ENCODE data around the gene PDE6B. TPM values are rescaled to one million over a fixed set of nuclear protein-coding genes. Genes with fewer than 3 reads are reported as not detected.

Gene PDE6B
- total RNA-seq, 1 experiment from 2014 or later, result not detected

DNA sequence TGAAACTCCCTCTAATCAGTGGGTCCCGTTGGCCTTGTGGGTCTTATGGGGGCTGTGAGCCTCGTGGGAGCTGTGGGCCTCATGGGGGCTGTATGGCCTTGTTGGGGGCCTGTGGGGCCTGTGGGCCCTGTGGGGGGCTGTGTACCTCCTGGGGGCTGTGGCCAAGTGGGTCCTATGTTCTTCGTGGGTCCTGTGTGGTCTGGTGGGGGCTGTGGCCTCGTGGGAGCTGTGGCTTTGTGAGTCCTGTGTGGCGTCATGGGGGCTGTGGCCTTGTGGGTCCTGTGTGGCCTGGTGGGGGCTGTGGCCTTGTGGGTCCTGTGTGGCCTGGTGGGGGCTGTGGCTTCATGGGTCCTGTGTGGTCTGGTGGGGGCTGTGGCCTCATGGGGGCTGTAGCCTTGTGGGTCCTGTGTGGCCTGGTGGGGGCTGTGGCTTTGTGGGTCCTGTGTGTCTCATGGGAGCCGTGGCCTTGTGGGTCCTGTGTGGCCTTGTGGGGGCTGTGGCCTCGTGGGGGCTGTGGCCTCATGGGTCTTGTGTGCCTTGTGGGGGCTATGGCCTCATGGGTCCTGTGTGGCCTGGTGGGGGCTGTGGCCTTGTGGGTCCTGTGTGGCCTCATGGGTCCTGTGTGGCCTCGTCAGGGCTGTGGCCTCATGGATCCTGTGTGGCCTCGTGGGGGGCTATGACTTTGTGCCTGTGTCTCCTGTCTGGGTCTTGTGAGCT, 87.7 kb downstream of the PDE6B start:
- Histone ChIP-seq H3K9me2 (replicated peaks; ENCODE audit: low read length) (no peaks in the 10 kb centered on the region), H2AFZ (ENCODE audit: low read length) (no peak overlapping the region), H3K9me3 (ENCODE audit: low read length) (no peaks in the 10 kb centered on the region), H3F3A (ENCODE audit: low read length, unreplicated experiment) (no peaks in the 10 kb centered on the region), H4K20me1 (ENCODE audit: low read length) (no peaks in the 10 kb centered on the region), H3K27ac (ENCODE audit: low read length) (no peak overlapping the region), H3K9ac (ENCODE audit: low read length) (no peak overlapping the region), H3K4me1 (ENCODE audit: insufficient read depth, low read length) (no peaks in the 10 kb centered on the region), H3K36me3 (ENCODE audit: low read depth, low read length) (no peaks in the 10 kb centered on the region), H3K4me3 (ENCODE audit: low read length) (no peak overlapping the region), H3K79me2 (ENCODE audit: low read length) (peaks cover 78% of the 10 kb centered on the region), H3K27me3 (ENCODE audit: low read length) (no peaks in the 10 kb centered on the region), H3K4me2 (ENCODE audit: low read length) (no peak overlapping the region)
- BruUV-seq (replicated peaks), result no TSS peak
- TF ChIP-seq, protein P1, sequence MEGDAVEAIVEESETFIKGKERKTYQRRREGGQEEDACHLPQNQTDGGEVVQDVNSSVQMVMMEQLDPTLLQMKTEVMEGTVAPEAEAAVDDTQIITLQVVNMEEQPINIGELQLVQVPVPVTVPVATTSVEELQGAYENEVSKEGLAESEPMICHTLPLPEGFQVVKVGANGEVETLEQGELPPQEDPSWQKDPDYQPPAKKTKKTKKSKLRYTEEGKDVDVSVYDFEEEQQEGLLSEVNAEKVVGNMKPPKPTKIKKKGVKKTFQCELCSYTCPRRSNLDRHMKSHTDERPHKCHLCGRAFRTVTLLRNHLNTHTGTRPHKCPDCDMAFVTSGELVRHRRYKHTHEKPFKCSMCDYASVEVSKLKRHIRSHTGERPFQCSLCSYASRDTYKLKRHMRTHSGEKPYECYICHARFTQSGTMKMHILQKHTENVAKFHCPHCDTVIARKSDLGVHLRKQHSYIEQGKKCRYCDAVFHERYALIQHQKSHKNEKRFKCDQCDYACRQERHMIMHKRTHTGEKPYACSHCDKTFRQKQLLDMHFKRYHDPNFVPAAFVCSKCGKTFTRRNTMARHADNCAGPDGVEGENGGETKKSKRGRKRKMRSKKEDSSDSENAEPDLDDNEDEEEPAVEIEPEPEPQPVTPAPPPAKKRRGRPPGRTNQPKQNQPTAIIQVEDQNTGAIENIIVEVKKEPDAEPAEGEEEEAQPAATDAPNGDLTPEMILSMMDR (conservative IDR thresholded peaks at IDR 0.05; ENCODE audit: low read depth, low read length), result no peak
- TF ChIP-seq EZH2phosphoT487 (IDR thresholded peaks at IDR 0.05; ENCODE audit: borderline replicate concordance, low read length) (no peak), EZH2 (IDR thresholded peaks at IDR 0.05; ENCODE audit: low read length, unreplicated experiment) (no peak)
- ChIA-PET POLR2A (ENCODE audit: unreplicated experiment) (no interaction called here), CTCF (no interaction called here)
- ATAC-seq (no peak), DNase-seq (no peak)
- intact Hi-C loops (cut with micrococcal nuclease), result no loop called here

DNA sequence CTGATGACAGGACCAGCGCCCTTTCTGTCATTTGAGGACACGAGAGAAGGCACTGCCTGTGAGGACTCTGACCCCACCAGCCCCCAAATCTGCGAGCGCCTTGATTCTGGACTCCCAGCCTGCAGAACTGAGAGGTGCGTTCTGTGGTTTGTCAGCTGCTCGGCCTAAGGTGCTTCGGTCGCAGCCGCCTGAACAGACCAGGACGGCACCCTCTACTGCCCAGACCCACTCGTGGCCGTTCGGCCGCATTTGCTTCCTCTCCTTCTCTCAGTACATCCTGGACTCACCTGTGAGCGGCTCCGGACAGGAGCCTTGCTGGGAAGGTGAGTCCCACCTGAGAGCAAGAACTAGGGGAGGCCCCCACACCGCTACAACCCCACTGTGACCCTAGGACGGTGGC, 88.7 kb downstream of the PDE6B start:
- Histone ChIP-seq H3K4me2 (ENCODE audit: low read length) (no peak overlapping the region), H3K9me3 (ENCODE audit: low read length) (no peaks in the 10 kb centered on the region), H3K9ac (ENCODE audit: low read length) (no peak overlapping the region), H3K79me2 (ENCODE audit: low read length) (peaks cover 78% of the 10 kb centered on the region), H3K4me3 (ENCODE audit: low read length) (no peak overlapping the region), H3K27me3 (ENCODE audit: low read length) (no peaks in the 10 kb centered on the region), H3K9me2 (replicated peaks; ENCODE audit: low read length) (no peaks in the 10 kb centered on the region), H4K20me1 (ENCODE audit: low read length) (no peaks in the 10 kb centered on the region), H3K27ac (ENCODE audit: low read length) (no peak overlapping the region), H3F3A (ENCODE audit: low read length, unreplicated experiment) (no peaks in the 10 kb centered on the region), H3K36me3 (ENCODE audit: low read depth, low read length) (no peaks in the 10 kb centered on the region), H3K4me1 (ENCODE audit: insufficient read depth, low read length) (no peaks in the 10 kb centered on the region), H2AFZ (ENCODE audit: low read length) (no peak overlapping the region)
- intact Hi-C loops (cut with micrococcal nuclease), result no loop called here
- no peak for TF ChIP-seq EZH2 (IDR thresholded peaks at IDR 0.05; ENCODE audit: low read length, unreplicated experiment)
- no peak for TF ChIP-seq EZH2phosphoT487 (IDR thresholded peaks at IDR 0.05; ENCODE audit: borderline replicate concordance, low read length)
- TF ChIP-seq, protein P1 (conservative IDR thresholded peaks at IDR 0.05; ENCODE audit: low read depth, low read length), result no peak
- CTCF ChIA-PET, result no interaction called here
- DNase-seq, result no peak
- no peak for ATAC-seq
- POLR2A ChIA-PET (ENCODE audit: unreplicated experiment), result no interaction called here
- no TSS peak for BruUV-seq (replicated peaks)

DNA sequence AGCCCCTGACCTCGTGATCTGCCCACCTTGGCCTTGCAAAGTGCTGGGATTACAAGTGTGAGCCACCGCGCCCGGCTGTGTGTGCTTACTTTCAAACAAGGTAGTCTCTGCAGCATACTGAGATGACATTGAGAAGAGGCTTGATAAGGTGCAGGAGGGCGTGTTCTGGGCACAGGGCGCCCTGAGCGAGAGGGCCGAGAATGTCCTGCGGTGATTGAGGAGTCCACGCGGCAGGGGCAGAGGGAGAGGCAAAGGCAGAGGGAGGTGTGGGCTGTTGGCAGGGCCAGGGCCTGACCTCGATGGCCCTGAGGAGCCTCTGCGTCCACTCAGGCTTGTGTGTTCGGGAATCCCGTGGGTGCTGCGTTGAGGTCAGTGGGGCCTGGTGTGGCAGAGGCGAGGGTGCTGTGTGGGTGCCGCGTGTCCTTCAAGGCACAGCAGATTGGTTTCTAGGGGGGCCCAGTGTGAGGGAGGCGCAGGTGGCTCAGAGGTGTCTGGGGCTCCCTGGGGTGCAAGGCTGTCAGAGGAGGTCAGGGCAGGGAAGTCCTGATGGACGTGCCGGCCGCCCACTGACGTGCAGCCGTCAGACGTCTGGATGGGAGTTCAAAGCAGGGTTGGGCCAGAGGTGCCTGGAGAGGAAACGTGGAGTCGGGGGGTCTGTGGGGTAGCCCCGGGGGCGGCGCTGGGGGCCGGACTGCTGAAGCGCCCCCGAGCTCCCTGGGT, 92.4 kb downstream of the PDE6B start:
- intact Hi-C loops (cut with micrococcal nuclease), result no loop called here
- no peaks in the 10 kb centered on the region for H3K9me2 ChIP-seq (replicated peaks; ENCODE audit: low read length)
- BruUV-seq (replicated peaks), result no TSS peak
- peaks cover 67% of the 10 kb centered on the region for H3K79me2 ChIP-seq (ENCODE audit: low read length)
- POLR2A ChIA-PET (ENCODE audit: unreplicated experiment), result no interaction called here
- no peaks in the 10 kb centered on the region for H3K27me3 ChIP-seq (ENCODE audit: low read length)
- DNase-seq (no peak), ATAC-seq (no peak)
- H3K9me3 ChIP-seq (ENCODE audit: low read length), result no peaks in the 10 kb centered on the region
- H3F3A ChIP-seq (ENCODE audit: low read length, unreplicated experiment), result no peaks in the 10 kb centered on the region
- H4K20me1 ChIP-seq (ENCODE audit: low read length), result no peaks in the 10 kb centered on the region
- H3K36me3 ChIP-seq (ENCODE audit: low read depth, low read length), result no peaks in the 10 kb centered on the region
- H3K9ac ChIP-seq (ENCODE audit: low read length), result no peak overlapping the region
- H3K4me2 ChIP-seq (ENCODE audit: low read length), result no peak overlapping the region
- TF ChIP-seq, protein P1 (conservative IDR thresholded peaks at IDR 0.05; ENCODE audit: low read depth, low read length), result no peak
- TF ChIP-seq EZH2 (IDR thresholded peaks at IDR 0.05; ENCODE audit: low read length, unreplicated experiment) (no peak), EZH2phosphoT487 (IDR thresholded peaks at IDR 0.05; ENCODE audit: borderline replicate concordance, low read length) (no peak)
- no peak overlapping the region for H3K4me3 ChIP-seq (ENCODE audit: low read length)
- H3K4me1 ChIP-seq (ENCODE audit: insufficient read depth, low read length), result no peaks in the 10 kb centered on the region
- CTCF ChIA-PET, result no interaction called here
- H2AFZ ChIP-seq (ENCODE audit: low read length), result no peak overlapping the region
- no peak overlapping the region for H3K27ac ChIP-seq (ENCODE audit: low read length)

Measured in PC-3 (cell line).